Heart left ventricle (tissue), 13 donors: Measurements from ENCODE around the gene ELK3.

Experiments used
- POLR2A ChIP-seq, 2 donors: fragments of 450-650 bp; IDR thresholded peaks; one replicate each; pipeline ENCODE4 v1.6.1; 2017; ENCODE audit warnings: antibody characterized with exemption in 2 of 2, mild to moderate bottlenecking in 2 of 2, moderate library complexity in 2 of 2
- TF ChIP-seq, protein P1 (sequence below), 12 donors: fragments of 200-600 bp; sonication (generic) in 4 of 12; IDR thresholded peaks; one replicate each; pipeline versions ENCODE4 v1.5.0 to v1.8.0; 2018 to 2022; ENCODE audit warnings: antibody characterized with exemption in 12 of 12, mild to moderate bottlenecking in 5 of 12
- donor health status: ischemic (EF 13 %, LVEDD 7.1; RV severe dilation, severe dysfunction).
- donor health status: DM: no; HTN: yes; CAD: no.
- donor health status: DM: no; HTN: no; CAD: no.
- donor health status: ischemic (EF 25% LVEDD 6.9; RV normal size, moderate dysfunction).
- donor health status: ischemic (EF 25% LVEDD 5.7; RV mildly dilated, moderate dysfunction).
- donor health status: ischemic (EF 35%, LVEDD 5.7; RV mildly dilated, moderate dysfunction).
- donor health status: nonischemic (EF 11% LVEDD 7.7; RV severe dilation, severe dysfunction).
- donor health status: DM: yes; HTN: yes; CAD: no.
- donor health status: PGD.
- donor health status: ischemic (EF 29% LVEDD 5.4; RV normal size, mild dysfunction).
- donor health status: nonischemic (EF 23%, LVEDD 6.1; RV moderate dilation, normal function).

DNA sequence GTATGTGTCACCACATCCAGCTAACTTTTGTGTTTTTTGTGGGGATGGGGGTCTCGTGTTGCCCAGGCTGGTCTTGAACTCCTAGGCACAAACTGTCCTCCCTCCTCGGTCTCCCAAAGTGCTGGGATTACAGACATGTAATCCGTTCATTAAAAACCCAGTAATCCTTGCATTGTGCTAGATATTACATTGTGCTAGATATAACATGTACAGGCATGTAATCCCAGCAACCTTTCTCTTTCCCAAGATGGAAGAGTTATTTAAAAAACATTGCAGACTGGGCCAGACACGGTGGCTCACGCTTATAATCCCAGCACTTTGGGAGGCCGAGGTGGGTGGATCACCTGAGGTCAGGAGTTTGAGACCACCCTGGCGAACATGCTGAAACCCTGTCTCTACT, 19.7 kb downstream of the ELK3 start:
- TF ChIP-seq, protein P1, sequence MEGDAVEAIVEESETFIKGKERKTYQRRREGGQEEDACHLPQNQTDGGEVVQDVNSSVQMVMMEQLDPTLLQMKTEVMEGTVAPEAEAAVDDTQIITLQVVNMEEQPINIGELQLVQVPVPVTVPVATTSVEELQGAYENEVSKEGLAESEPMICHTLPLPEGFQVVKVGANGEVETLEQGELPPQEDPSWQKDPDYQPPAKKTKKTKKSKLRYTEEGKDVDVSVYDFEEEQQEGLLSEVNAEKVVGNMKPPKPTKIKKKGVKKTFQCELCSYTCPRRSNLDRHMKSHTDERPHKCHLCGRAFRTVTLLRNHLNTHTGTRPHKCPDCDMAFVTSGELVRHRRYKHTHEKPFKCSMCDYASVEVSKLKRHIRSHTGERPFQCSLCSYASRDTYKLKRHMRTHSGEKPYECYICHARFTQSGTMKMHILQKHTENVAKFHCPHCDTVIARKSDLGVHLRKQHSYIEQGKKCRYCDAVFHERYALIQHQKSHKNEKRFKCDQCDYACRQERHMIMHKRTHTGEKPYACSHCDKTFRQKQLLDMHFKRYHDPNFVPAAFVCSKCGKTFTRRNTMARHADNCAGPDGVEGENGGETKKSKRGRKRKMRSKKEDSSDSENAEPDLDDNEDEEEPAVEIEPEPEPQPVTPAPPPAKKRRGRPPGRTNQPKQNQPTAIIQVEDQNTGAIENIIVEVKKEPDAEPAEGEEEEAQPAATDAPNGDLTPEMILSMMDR (IDR thresholded peaks at IDR 0.05): no peak
- no peak for TF ChIP-seq POLR2A (IDR thresholded peaks at IDR 0.05)
